Measurements from ENCODE around the gene LHX2.
"Not testable (repeated sequence)": the region's sequence is repeated elsewhere in the genome, so short reads cannot be mapped to it uniquely, and the experiment has no call there.

LHX2 gene

DNA sequence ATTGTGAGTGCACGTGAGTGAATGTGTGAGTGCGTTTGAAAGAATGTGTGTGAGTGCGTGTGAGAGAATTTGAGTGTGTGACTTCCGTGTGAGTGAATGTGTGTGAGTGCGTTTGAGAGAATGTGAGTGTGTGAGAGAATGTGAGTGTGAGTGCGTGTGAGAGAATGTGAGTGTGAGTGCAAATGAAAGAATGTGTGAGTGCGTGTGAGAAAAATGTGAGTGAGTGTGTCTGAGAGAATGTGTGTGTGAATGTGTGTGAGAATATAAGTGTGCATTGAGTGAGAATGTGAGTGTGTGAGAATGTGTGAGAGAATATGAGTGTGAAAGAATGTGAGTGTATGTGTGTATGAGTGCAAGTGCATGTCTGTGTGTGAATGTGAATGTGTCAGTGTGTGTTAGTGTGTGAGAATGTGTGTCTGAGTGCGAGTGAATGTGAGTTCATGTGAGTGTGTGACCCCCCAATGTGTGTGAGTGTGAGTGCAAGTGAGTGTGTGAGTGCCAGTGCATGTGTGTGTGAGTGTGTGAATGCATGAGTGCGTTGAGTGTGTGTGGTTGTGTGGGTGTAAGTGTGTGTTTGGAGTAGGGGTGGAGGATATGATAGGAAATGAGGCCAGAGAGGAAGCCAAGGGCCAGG, 37.9 kb upstream of the LHX2 start:
- Histone ChIP-seq H3K4me3 (ENCODE audit: low read depth, low read length) (no peak overlapping the region), H3K4me1 (no peaks in the 10 kb centered on the region), H3K36me3 (no peaks in the 10 kb centered on the region), H3K27me3 (no peaks in the 10 kb centered on the region; the same call in 1 of the 2 replicates), H3K9me3 (no peaks in the 10 kb centered on the region)
- no peak for TF ChIP-seq CTCF (IDR thresholded peaks at IDR 0.05; ENCODE audit: low read depth, low read length)
- no peak for DNase-seq

- Histone ChIP-seq H3K4me1 (no peaks in the 10 kb centered on the region), H3K4me3 (ENCODE audit: low read depth, low read length) (no peak overlapping the region), H3K36me3 (no peaks in the 10 kb centered on the region), H3K9me3 (no peaks in the 10 kb centered on the region), H3K27me3 (peaks cover 7% of the 10 kb centered on the region; the same call in 1 of the 2 replicates)
- no peak for DNase-seq
- TF ChIP-seq CTCF (IDR thresholded peaks at IDR 0.05; ENCODE audit: low read depth, low read length), result no peak
Observed at GRCh38 chr9:123974471-123974870, 37.1 kb upstream of the LHX2 start.

- H3K4me3 ChIP-seq (ENCODE audit: low read depth, low read length), result no peak overlapping the region
- TF ChIP-seq CTCF (IDR thresholded peaks at IDR 0.05; ENCODE audit: low read depth, low read length), result no peak
- H3K27me3 ChIP-seq, result peaks cover 16% of the 10 kb centered on the region
Observed at GRCh38 chr9:123975871-123976270, 35.7 kb upstream of the LHX2 start.

DNA sequence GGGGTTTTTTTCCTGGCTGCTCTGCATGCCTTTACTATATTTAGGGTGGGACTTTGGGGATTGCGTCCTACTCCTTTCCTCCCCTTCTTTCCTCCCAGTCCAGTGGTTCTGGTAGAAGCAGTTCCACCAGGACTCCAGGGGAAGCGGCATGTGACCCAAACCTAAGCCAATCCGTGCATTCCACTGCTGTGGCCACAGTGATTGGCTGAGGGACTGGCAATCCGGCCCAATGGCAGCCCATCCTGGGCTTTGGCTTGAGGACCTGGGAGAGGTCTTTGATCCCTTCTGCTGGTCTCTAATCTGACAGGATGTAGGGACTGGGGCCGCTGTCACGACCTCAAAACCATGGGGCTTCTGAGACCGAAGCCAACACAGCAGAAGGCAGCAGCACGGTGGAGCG, 35.0 kb upstream of the LHX2 start:
- not testable (repeated sequence) for H3K4me1 ChIP-seq; DNase-seq; H3K4me3 ChIP-seq (ENCODE audit: low read depth, low read length); H3K36me3 ChIP-seq; H3K9me3 ChIP-seq
- H3K27me3 ChIP-seq, result peaks cover 21% of the 10 kb centered on the region

More at GRCh38 chr9:123975871-123976270, 35.7 kb upstream of the LHX2 start:
- no peak for DNase-seq
- H3K9me3 ChIP-seq, result no peaks in the 10 kb centered on the region
- no peaks in the 10 kb centered on the region for H3K36me3 ChIP-seq
- no peaks in the 10 kb centered on the region for H3K4me1 ChIP-seq

DNA sequence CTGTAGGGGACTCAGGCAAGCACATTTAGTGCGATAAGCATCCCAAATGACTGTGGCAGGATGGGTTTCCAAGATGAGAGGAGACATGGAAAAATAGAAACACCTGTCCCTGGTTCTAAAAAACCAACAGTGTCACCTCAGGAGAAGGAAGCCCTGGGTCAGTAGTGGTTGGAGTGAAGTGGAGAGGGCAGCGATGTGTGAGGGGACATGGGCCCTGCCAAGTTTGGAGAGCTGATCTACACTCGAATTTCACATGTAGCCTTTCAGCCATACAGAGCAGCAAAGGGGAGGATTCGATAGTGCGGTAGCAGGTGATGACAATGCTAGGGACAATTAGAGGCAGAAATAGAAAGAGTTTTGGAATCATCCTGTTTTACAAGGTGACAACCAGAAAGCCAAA, 32.6 kb upstream of the LHX2 start:
- H3K9me3 ChIP-seq, result no peaks in the 10 kb centered on the region; the same call in 1 of the 2 replicates
- H3K27me3 ChIP-seq, result peaks cover 33% of the 10 kb centered on the region
- no peaks in the 10 kb centered on the region for H3K4me1 ChIP-seq
- no peaks in the 10 kb centered on the region for H3K36me3 ChIP-seq
- no peak for DNase-seq
- no peak overlapping the region for H3K4me3 ChIP-seq (ENCODE audit: low read depth, low read length)
- TF ChIP-seq CTCF (IDR thresholded peaks at IDR 0.05; ENCODE audit: low read depth, low read length), result no peak

DNA sequence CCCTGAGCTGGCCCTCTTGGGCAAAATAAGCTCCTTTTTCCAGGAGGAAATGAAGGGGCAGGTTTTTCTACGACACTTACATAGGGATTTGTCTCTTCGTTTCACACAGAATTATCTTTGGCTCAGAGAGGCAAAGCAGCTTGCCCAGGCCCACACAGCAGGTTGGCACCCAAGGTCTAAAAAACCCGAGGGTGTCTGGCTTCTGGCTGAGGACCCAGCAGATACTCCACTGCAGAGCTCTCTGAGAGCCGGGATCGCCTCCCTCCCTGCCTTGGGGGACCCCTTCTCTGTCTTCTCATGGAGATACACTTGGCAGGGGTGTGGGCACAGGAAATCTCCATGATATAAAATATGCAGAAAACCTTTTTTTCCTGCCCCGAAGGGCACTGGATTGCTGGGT, 29.0 kb upstream of the LHX2 start:
- Histone ChIP-seq H3K36me3 (no peaks in the 10 kb centered on the region), H3K4me3 (ENCODE audit: low read depth, low read length) (no peak overlapping the region), H3K9me3 (no peaks in the 10 kb centered on the region; the same call in 1 of the 2 replicates), H3K27me3 (peaks cover 34% of the 10 kb centered on the region), H3K4me1 (no peaks in the 10 kb centered on the region)
- DNase-seq, result no peak
- no peak for TF ChIP-seq CTCF (IDR thresholded peaks at IDR 0.05; ENCODE audit: low read depth, low read length)
